HG03159 (cell line): Measurements from ENCODE around the gene NR0B2.
"Not testable (repeated sequence)": the region's sequence is repeated elsewhere in the genome, so short reads cannot be mapped to it uniquely, and the experiment has no call there.

Experiments used
- ATAC-seq: cut with Tn5 transposase; IDR thresholded peaks from one replicate; pipeline ENCODE4 v1.9.1; 2021; ENCODE audit warnings: mild to moderate bottlenecking, moderate library complexity; ENCODE audit not compliant: unreplicated experiment

The NR0B2 gene

GRCh38 chr1:26894263-26894662 is 19.5 kb downstream of the NR0B2 start:
- ATAC-seq = no peak

GRCh38 chr1:26890467-26890796 is 23.3 kb downstream of the NR0B2 start:
- peak; percentile 28 for ATAC-seq

GRCh38 chr1:26889551-26890466 is 24.0 kb downstream of the NR0B2 start, which contains the start of gene GPN2:
GPN2 (minus strand) TSS chr1:26890283; CDS start chr1:26890096, 187 bp downstream.
- ATAC-seq = peak; percentile 86

GRCh38 chr1:26888231-26888630 is 25.5 kb downstream of the NR0B2 start:
- no peak for ATAC-seq

- no peak for ATAC-seq
Measured at GRCh38 chr1:26887125-26887524, 26.6 kb downstream of the NR0B2 start.

- ATAC-seq = no peak
Measured at GRCh38 chr1:26882696-26883463, 30.9 kb downstream of the NR0B2 start.

- ATAC-seq = not testable (repeated sequence)
Measured at GRCh38 chr1:26881611-26882010, 32.2 kb downstream of the NR0B2 start.

- ATAC-seq = no peak
Measured at GRCh38 chr1:26879793-26880192, 34.0 kb downstream of the NR0B2 start.

- ATAC-seq = no peak
Measured at GRCh38 chr1:26877326-26877725, 36.4 kb downstream of the NR0B2 start.

GRCh38 chr1:26874896-26875295 is 38.9 kb downstream of the NR0B2 start:
- ATAC-seq = no peak

GRCh38 chr1:26873097-26873496 is 40.7 kb downstream of the NR0B2 start:
- not testable (repeated sequence) for ATAC-seq

- peak; percentile 88 for ATAC-seq
Measured at GRCh38 chr1:26864610-26865480, 48.9 kb downstream of the NR0B2 start.

GRCh38 chr1:26863685-26864077 is 50.1 kb downstream of the NR0B2 start:
- no peak for ATAC-seq

- ATAC-seq = no peak
Measured at GRCh38 chr1:26862781-26863684, 50.7 kb downstream of the NR0B2 start, which contains the start of gene SFN. SFN (plus strand) TSS chr1:26863149; CDS start chr1:26863213, 64 bp downstream.

GRCh38 chr1:26861889-26862378 is 51.8 kb downstream of the NR0B2 start:
- ATAC-seq = no peak
